ENCODE data around the gene LYST.
"Not testable (repeated sequence)": the region's sequence is repeated elsewhere in the genome, so short reads cannot be mapped to it uniquely, and the experiment has no call there.

The LYST gene

DNA sequence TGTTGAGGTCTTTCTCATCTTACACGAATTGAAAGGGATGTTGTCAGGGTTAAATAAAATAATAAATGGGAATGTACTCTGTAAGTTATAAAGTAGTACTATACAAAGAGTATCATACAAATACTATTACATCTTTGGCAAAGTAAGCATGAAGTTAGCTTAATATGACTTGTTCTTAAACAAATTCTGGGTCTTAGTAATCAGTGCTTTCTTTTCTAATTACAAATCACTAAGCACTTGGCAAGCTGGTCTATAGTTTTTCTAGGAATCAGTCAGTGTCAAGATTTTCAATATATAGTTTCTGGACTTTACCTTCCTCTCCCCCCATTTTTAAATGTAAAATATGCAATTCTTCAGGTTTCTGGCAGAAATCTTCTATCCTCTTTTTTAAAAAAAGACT lies 6.9 kb downstream of the LYST start:
- peak; percentile 34 to 66 for ATAC-seq

DNA sequence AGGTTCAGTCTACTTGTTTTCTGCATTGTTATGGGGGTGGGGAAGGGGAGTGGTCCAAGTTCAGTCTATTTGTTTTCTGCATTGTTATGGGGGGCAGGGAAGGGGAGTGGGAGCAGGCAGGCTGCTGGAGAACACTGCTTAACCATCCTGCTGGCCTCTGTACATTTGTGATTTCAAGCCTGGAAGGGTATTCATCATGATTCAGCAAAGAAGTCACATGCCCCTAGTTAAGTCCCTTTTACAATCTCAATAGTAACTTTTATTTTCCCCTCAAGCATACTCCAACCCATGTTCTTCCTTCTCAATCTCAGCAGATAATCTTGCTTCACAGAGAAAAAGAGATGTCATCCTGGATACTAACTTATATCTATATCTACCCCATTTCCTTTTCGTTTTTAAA lies 7.9 kb downstream of the LYST start:
- ATAC-seq, result no peak

DNA sequence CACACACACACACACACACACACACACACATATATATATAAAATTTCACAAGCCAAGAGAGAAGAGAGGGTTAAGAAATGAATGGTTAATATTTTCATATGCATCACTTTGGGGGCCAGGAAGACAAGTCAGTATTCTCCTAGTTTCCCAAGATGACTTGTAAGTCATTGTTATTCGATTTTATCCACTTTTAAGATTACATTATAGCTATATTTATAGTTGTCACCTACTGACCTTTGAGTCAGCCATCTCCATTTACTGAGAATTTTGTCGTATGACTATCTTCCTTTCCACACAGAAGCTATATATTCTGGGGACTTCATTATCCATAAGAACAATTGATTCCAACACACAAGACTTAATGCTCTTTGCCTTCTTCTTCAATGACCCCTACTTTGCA lies 8.9 kb downstream of the LYST start:
- ATAC-seq, result peak; percentile 24 to 38

DNA sequence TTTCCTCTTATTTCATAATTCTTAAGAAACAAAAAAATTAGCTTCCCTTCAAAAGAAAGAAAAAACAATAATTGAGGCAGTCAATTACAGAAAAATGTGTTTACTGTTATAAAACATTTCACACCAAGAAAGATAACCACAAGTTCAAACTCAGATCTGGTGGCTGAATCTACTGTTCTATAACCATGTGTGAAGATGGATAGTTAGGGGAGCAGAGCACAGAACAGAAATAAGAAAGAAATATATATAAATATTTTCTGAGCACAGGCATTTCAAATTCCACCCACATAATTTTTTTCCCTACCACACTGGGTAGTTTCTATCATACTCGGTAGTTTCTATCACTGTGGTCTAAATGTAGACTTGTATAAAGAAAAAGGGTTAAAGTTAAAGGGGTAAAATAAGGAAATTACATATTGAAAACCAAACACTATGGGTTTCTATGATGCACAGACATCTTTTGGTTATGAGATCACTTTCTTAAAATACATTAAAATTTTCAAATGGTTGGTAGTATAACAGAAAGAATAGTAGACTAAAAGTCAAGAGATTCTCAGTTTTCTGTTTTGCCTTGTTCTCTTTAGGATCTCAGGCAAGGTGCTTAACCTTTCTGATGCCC lies 10.8 kb downstream of the LYST start:
- peak; percentile 66 to 68 for ATAC-seq

DNA sequence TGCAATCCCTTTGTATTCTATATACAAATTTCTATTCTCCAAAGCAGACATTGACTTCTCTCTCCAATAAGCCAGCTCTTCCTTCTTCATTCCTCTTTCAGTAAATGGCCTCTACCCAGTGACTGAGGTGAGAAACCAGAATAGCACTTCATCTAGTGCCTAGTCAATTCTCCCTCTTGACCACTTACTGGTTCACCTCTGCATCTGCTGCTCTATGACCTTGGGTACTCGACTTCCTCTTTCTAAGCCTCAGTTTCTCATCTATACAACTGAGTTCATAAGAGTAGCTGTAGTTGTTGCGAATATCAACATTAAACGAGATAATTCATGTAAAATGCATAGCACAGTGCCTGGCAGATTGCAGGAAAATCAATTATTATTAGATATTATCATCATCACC lies 12.4 kb downstream of the LYST start:
- no peak for ATAC-seq

DNA sequence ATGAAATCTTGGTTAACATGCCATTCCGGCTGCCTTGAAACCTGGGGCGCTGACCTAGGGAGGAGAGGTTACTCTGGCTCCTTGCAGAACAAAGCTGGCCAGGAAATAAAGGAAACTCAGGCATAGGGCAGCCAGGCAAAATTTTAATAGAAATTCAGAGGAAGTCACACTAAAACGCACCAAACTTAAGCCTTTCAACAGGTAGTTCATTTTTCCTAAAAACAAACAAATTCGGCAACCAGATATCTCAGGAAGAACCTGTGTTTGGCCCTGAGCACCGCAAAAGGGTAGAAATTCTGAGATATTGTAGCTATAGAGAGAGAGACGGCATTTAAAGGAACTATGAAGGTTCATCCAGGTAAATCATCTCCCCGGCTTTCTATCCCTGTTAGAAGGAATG lies 13.1 kb downstream of the LYST start:
- ATAC-seq, result no peak

DNA sequence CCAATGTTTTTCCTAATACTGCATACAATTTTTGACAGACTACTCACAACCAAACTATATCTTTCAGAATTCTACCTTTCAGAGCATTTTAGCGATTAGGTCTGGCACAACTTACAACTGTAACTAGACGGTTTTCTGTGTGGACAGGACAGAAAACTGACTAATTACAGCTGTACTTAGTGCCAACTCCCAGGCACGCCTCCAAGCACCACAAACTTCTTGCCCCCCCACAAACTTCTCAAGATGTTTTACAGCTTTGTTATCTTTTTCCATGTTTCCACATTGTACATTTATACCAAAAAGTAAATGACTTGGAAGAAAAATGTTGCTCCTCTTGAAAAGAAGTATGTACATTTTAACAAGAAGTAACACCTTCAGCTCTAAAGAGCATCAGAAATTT lies 13.8 kb downstream of the LYST start:
- ATAC-seq, result no peak

DNA sequence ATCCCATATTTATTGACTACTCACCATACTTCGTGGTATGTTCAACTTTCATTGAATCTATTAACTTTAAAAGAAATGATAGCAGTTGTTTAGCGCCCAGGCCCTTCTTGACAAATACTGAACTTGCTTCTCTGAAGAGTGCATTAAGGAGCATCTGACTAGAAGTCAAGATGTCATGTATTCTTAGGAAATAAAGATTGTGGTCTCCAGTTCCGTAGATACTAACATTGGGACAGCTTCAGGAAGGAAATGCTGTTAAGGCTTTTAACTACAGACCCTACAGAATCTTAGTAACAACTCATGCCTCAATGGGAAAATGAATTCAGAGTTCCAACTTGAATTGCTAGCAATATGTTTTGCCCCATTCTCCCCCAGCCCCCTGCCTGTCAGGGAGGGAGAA lies 14.8 kb downstream of the LYST start:
- ATAC-seq, result no peak

DNA sequence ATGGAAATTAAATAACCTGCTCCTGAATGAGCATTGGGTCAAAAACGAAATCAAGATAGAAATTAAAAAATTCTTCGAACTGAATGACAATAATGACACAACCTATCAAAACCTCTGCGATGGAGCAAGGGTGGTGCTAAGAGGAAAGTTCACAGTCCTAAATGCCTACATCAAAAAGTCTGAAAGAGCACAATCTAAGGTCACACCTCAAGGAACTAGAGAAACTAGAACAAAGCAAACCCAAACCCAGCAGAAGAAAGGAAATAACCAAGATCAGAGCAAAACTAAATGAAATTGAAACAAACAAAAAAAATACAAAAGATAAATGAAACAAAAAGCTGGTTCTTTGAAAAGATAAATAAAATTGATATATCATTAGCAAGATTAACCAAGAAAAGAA lies 18.5 kb downstream of the LYST start:
- peak in 1 of 2 donors; percentile 38 for ATAC-seq

DNA sequence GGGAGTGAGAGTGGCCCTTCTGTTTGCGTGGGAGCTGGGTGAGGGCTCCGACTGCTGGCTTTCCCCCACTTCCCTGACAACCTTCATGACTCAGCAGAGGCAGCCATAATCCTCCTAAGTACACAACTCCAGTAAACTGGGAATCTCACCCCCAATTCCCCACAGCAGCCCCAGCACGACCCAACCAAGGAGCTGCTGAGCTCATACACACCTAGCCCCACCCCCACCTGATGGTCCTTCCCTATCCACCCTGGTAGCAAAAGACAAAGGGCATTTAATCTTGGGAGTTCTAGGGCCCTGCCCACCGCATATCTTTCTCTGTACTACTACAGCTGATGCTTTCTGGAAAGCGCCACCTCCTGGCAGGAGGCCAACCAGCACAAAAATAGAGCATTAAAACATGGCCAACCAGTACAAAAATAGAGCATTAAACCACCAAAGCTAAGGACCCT lies 21.0 kb downstream of the LYST start:
- ATAC-seq, result not testable (repeated sequence)

DNA sequence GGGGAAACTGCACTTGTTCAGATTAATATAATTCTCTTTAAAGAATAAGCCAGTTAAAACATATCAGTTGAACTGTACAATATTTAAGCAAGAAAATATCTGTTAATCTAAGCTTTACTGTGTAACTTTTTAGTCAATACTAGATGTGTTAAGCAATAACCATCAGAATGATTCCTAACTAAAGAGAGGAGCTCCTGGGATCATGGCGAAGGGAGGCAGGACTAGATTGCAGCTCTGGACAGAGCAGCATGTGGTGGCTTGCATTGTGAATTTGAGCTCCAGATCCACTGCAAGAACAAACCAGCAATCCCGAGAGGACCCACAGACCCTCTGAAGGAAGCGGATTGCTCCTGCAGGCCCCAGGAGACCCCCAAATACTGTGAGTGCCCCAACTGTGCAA lies 21.9 kb downstream of the LYST start:
- no peak for ATAC-seq

DNA sequence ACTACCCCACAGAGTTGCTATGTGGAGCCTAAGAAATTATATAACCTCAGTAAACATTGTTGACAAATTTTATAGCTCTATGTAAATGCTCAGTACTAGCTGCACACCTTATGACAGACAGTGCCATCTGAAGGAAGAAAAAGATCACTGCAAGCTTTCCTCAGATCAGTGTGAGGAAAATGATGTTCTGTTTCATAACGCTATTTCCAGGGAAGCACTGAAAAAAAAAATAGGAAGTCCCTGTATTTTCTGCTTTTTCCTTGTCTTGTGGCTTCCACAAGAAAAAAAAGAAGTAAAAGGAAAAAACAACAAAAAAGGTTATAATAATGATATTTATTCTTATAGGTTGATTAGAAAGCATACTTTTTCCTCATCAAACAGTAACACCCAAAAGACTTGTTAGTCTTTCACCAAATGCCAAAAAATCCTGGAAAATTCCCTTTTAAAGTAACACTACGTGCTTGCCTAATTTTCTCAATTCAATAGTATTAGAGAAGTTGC lies 23.2 kb downstream of the LYST start:
- ATAC-seq, result peak; percentile 49 to 53

DNA sequence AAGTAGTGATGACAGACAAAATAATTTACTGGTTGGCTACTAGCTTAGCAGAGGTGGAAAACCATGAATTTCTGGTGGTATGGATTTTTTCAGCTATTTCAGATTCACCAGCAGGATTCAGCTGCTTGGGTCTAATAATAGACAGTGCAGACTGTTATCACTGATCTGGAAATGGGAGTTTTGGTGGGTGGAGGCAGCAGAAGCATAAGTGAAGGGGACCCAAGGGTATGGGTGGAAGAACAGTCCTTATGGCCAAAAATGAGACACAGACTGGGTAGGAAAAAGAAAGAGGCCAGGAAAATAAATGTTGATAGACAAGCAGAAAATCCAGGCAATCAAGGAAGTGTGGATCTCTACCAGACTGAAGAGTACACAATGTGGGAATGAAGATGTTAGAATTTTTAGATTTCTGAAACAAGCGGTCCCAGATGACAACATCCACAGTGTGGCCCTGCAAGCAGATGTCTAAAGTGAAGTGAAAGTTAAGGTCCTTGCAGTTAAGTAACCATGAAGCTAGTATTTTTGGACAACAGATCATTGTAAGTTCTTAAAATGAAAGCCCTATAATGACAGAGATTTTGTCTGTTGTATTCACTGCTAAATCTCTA lies 24.7 kb downstream of the LYST start:
- no peak for ATAC-seq

DNA sequence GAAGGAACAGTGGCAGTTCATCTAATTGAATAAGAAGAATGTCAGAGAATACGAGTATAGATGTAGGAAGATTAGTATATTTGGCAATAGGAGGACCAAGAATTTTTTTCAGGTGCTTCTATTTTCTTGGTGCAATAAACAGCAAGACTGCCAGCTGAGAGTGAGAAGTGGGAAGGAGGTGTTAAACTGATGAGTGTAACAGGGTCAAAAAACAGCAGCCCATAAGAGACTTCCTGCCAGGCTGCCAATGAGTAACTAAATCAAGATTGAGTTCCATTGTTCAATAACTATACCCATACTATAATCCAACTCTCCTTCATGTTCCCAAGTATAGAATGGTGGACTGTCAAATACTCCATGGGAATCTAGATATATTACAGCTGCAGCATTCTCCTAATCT lies 28.7 kb downstream of the LYST start:
- ATAC-seq, result peak in 1 of 2 donors; percentile 55

DNA sequence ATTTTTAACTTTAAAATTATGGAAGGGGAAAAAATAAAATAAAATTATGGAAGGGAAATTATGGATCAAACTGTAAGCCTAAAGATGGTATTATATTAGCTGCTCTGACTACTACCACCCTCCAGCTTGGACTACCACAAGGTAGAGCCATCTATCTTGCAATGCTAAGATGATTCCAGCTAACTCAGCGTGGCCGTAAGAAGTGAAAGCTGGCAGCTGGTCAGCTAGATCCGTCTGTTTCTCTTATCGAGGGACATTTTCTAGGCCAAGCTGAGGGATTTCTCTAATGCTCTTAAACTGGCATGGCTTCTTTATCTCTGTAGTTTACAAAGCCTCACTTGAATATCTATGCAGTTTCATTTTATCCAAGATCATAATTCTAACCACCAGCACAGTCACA lies 31.5 kb downstream of the LYST start:
- no peak for ATAC-seq

DNA sequence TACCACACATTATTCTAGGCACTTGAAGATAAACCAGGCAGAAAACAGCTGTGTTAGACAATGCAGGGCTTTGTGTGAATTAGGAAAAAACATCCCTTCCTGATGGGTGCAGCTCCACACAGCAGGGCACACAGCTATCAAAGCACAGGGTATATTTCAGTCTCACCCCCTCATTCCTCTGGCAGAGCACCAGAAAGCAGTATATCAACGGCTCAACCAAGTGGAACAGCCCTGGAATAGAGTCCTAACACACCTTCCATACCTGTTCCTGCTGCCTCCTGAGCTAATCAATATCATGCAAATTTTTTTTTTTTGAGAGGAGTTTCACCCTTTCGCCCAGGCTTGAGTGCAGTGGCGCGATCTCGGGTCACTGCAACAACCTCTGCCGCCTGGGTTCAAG lies 32.1 kb downstream of the LYST start:
- ATAC-seq, result no peak

DNA sequence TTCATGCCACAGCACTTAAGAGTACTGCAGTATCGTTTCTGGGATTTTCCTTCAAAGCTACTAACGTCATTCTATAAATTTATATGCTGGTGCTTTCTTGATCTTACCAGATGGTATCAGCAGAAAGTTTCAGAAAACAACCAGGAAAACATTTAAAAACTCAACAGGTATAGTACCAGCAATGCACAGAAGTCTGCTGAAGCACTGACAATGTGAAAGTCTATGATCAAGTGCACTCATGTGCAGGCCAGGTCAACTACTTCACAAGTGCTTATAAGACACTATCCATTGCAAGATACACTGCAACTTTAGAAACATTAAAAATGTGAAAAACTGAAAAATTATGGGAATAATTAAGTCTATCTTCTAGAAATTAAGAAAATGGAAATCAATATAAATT lies 34.7 kb downstream of the LYST start:
- no peak for ATAC-seq

DNA sequence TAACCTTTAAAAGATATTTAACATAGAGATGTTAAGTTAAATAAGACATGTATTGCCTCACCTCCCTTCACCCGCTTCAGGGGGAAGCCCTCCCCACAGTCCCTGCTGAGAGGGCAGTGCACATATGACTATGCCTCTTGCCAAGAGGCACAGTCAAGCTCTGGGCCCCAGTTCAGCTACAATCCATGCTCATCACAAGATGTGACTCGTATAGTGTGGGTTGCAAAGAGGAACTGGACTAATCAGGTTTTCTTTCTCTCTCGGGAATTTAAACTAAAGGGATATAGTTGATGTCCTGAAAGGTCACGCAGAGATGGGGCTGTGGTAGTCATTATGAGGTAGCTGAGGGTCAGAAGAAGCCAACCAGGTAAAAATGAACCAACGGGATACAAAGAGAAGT lies 35.6 kb downstream of the LYST start:
- ATAC-seq, result peak; percentile 90 to 93

DNA sequence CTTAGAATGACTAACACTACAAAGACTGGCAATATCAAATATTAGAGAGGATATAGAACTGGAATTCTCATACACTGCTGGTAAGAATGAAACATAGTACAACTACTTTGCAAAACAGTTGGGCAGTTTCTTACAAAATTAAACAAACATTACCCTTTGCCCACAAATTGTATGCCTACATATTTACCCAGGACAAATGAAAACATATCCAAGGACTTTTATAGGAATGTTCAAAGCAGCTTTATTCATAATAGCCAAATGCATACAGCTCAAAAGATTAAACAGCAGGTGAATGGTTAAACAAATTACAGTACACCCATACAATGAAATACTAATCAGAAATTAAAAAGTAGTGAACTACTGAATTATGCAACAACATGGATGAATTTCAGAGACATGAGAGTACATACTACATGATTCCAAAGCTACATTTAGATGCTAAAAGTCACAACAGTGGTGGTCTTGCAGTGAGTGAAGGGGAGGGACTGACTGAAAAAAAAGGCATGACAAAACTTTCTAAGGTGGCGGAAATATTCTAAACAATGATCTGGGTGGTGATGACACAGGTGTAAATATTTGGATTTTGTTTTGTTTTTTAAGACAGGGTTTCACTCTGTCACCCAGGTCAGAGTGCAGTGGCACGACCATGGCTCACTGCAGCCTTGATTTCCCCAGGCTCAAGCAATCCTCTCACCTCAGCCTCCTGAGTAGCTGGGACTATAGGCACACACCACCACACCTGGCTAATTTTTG lies 40.4 kb downstream of the LYST start:
- no peak for ATAC-seq

DNA sequence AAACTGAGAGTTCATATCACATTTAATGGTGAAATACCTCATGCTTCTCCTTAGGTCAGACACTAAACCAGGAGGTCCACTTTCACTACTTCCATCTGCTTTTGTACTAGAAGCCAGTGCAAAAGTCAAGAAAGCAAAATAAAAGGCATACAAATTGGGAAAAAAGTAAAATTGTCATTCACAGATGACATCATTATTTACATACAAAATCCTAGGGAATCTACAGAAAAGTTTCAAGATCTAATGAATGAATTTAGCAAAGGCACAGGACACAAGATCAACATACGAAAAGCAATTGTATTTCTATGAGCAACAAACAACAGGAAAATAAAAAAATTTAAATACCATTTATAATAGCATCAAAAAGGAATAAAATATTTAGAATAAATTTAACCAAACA lies 41.5 kb downstream of the LYST start:
- ATAC-seq, result no peak

DNA sequence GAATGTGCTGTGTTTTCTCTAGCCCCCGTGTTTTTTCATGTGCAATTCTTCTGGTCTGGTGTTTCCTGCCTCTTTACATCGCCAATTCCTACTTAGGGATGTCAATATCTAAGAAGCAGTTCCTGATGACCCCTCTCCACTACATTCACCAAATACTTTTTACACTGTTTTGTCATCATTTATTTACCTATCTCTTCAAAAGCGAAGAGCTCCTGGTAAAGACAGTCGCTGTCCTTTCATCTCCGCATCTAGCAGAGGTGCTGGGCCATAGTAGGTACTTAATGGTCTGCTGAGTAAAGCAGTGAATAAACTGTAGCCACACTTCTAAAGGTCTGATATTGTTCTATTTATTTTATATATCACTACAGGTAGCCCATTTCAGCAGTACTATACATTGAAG lies 43.0 kb downstream of the LYST start:
- no peak for ATAC-seq

DNA sequence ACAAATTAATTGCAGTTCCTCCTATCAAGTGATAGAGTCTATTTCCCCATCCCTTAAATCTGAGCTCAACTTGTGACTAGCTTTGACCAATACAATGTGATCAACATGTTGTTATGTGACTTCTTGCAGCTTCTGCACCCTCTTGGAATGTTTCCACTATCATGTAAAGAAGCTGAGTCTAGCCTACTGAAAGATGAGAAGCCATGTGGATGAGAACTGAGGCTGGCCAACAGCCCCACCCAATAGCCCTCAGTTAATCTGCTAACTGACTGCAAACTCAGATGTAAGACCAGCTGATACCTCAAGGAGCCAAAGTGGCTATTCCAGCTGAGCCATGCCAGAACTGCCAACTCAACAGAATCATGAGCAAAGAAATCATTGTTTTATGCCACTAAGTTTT lies 44.0 kb downstream of the LYST start:
- no peak for ATAC-seq

DNA sequence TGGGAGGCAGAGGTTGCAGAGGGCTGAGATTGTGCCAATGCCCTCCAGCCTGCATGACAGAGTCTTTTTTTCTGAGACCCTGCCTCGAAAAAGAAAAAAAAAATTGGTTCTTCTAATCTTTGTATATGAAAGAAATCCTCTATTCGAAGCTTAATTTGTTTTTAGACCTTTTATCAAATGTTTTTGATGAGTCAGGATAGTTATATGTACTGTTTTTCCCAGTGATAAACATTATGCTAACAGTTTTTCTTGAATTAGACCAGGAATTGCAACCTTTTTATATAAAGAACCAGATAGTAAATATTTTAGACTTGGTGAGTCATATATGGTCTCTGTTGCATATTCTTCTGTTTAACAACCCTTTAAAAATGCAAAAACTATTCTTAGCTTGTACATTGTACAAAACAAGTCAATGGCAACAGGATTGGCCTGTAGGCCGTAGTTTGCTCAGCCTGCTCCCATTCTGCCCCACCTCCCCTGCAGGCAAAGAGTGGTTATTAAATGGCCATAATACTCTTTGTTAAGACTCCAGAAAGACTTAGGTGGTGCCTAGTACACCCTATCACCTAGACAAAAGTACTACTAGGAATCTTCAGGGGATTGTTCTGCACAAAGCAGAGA lies 45.2 kb downstream of the LYST start:
- no peak for ATAC-seq

DNA sequence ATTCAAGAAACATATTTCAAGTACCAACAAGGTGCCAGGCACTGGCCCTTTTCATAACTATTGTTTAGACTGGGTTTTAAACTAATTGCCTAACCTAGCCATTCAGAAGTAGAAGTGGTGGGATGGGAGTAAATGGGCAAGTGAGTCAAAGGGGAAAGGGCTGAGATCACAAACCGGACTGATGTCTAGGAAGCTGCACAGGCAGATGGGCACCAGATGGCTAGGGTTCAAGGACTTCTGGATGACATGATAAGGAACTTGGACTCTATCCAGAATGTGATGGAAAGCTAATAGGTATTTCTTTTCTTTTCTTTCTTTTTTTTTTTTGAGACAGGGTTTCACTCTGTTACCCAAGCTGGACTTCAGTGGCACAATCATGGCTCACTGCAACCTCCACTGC lies 46.6 kb downstream of the LYST start:
- ATAC-seq, result no peak
